ENCODE results near the gene ST6GALNAC6. TPM values are rescaled to one million over a fixed set of nuclear protein-coding genes. Genes with fewer than 3 reads are reported as not detected.
"Not testable (repeated sequence)": the region's sequence is repeated elsewhere in the genome, so short reads cannot be mapped to it uniquely, and the experiment has no call there.

The ST6GALNAC6 gene
- total and polyA plus RNA-seq, 4 donors: 22.5 to 40.4 (median 32.3) TPM

- Histone ChIP-seq H3K9ac (ENCODE audit: low read depth in 1 of 2, low read length in 2 of 2) (no peak overlapping the region), H3K4me1 (ENCODE audit: control insufficient read depth in 4 of 4, insufficient read depth in 4 of 4, low read length in 3 of 4) (peaks cover 13 to 23% (median 15%) of the 10 kb centered on the region in 4 donors), H3K9me3 (ENCODE audit: control insufficient read depth in 4 of 4, low read length in 3 of 4) (no peaks in the 10 kb centered on the region), H3K27ac (ENCODE audit: low read depth in 1 of 2, low read length in 2 of 2) (peak overlapping the region in 1 of 2 donors; percentile 91), H3K36me3 (ENCODE audit: control insufficient read depth in 4 of 4, insufficient read depth in 3 of 4, low read depth in 1 of 4, low read length in 3 of 4) (no peaks in the 10 kb centered on the region), H3K27me3 (ENCODE audit: control insufficient read depth in 4 of 4, insufficient read depth in 4 of 4, low read length in 3 of 4) (no peaks in the 10 kb centered on the region), H3K4me3 (ENCODE audit: low read depth in 1 of 3, low read length in 3 of 3) (no peak overlapping the region)
- WGBS: 76% methylated on average over 4 of the region's 4 CpGs
- DNase-seq (ENCODE audit: low spot score): no peak
- TF ChIP-seq EGR1 (IDR thresholded peaks at IDR 0.05; ENCODE audit: low read depth in 2 of 2): no peak
- TF ChIP-seq NR2F2 (IDR thresholded peaks at IDR 0.05): no peak
- no peak for TF ChIP-seq ZBTB33 (IDR thresholded peaks at IDR 0.05)
- TF ChIP-seq RXRA (IDR thresholded peaks at IDR 0.05): no peak
- no peak for TF ChIP-seq RAD21 (IDR thresholded peaks at IDR 0.05)
- no peak for TF ChIP-seq JUND (IDR thresholded peaks at IDR 0.05)
- TF ChIP-seq FOXA1 (IDR thresholded peaks at IDR 0.05): no peak
- TF ChIP-seq, protein P1, sequence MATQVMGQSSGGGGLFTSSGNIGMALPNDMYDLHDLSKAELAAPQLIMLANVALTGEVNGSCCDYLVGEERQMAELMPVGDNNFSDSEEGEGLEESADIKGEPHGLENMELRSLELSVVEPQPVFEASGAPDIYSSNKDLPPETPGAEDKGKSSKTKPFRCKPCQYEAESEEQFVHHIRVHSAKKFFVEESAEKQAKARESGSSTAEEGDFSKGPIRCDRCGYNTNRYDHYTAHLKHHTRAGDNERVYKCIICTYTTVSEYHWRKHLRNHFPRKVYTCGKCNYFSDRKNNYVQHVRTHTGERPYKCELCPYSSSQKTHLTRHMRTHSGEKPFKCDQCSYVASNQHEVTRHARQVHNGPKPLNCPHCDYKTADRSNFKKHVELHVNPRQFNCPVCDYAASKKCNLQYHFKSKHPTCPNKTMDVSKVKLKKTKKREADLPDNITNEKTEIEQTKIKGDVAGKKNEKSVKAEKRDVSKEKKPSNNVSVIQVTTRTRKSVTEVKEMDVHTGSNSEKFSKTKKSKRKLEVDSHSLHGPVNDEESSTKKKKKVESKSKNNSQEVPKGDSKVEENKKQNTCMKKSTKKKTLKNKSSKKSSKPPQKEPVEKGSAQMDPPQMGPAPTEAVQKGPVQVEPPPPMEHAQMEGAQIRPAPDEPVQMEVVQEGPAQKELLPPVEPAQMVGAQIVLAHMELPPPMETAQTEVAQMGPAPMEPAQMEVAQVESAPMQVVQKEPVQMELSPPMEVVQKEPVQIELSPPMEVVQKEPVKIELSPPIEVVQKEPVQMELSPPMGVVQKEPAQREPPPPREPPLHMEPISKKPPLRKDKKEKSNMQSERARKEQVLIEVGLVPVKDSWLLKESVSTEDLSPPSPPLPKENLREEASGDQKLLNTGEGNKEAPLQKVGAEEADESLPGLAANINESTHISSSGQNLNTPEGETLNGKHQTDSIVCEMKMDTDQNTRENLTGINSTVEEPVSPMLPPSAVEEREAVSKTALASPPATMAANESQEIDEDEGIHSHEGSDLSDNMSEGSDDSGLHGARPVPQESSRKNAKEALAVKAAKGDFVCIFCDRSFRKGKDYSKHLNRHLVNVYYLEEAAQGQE (IDR thresholded peaks at IDR 0.05): no peak
- no peak for TF ChIP-seq ATF3 (IDR thresholded peaks at IDR 0.05)
- TF ChIP-seq MAX (IDR thresholded peaks at IDR 0.05): no peak
- no peak for TF ChIP-seq FOXA2 (IDR thresholded peaks at IDR 0.05)
- TF ChIP-seq SP1 (IDR thresholded peaks at IDR 0.05): no peak
- TF ChIP-seq TAF1 (conservative IDR thresholded peaks at IDR 0.05): no peak
- no peak for TF ChIP-seq HNF4A (conservative IDR thresholded peaks at IDR 0.05)
- no peak for TF ChIP-seq YY1 (IDR thresholded peaks at IDR 0.05)
- no peak for TF ChIP-seq HNF4G (IDR thresholded peaks at IDR 0.05)
- TF ChIP-seq CTCF (IDR thresholded peaks at IDR 0.05; ENCODE audit: low read depth, low read length, missing input control): no peak
- TF ChIP-seq GABPA (IDR thresholded peaks at IDR 0.05 in 1 of 2, conservative IDR thresholded peaks at IDR 0.05 in 1 of 2): no peak
These were observed 62.1 kb downstream of the ST6GALNAC6 start for GRCh38 chr9:127837346-127837745.

DNA sequence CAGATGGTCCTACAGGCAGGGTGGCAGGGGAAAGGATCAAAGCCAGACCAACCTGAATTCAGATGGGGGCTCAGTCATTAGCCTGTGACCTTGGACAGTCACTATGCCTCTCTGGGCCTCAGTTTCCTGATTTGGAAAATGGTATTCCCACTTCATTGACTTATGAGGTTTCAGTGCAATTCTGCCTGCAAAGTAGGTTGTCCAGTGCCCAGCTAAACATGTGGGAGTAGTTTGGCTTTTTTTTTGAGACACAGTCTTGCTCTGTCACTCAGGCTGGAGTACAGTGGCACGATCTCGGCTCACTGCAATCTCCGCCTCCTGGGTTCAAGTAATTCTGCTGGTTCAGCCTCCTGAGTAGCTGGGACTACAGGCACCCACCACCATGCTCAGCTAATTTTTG lies 62.8 kb downstream of the ST6GALNAC6 start:
- H3K27me3 ChIP-seq (ENCODE audit: control insufficient read depth in 4 of 4, insufficient read depth in 4 of 4, low read length in 3 of 4); H3K4me3 ChIP-seq (ENCODE audit: low read depth in 1 of 3, low read length in 3 of 3); DNase-seq (ENCODE audit: low spot score); H3K9me3 ChIP-seq (ENCODE audit: control insufficient read depth in 4 of 4, low read length in 3 of 4); H3K9ac ChIP-seq (ENCODE audit: low read depth in 1 of 2, low read length in 2 of 2); H3K36me3 ChIP-seq (ENCODE audit: control insufficient read depth in 4 of 4, insufficient read depth in 3 of 4, low read depth in 1 of 4, low read length in 3 of 4): not testable (repeated sequence)
- 80% methylated on average over 3 of the region's 3 CpGs for WGBS
- H3K27ac ChIP-seq (ENCODE audit: low read depth in 1 of 2, low read length in 2 of 2): peak overlapping the region; percentile 38 to 91
- peaks cover 13 to 23% (median 15%) of the 10 kb centered on the region in 4 donors for H3K4me1 ChIP-seq (ENCODE audit: control insufficient read depth in 4 of 4, insufficient read depth in 4 of 4, low read length in 3 of 4)
